ENCODE results near the gene TMEM30B.

GRCh38 chr14:61298824-61299223, 17.7 kb upstream of the TMEM30B start:
- TF ChIP-seq CTCF (IDR thresholded peaks at IDR 0.05): no peak
- no peak for TF ChIP-seq POLR2A (IDR thresholded peaks at IDR 0.05)

Data from adrenal gland (tissue), 5 donors.